Keratinocyte (primary cell): ENCODE measurements around the gene KIAA0930.

ENCODE experiments used
- EZH2 ChIP-seq: IDR thresholded peaks from one replicate; pipeline ENCODE4 v1.6.1; 2012; ENCODE audit warnings: inconsistent platforms, mild to moderate bottlenecking, low read length, moderate library complexity
- TF ChIP-seq, protein P1 (sequence below), 3 experiments: IDR thresholded peaks in 1 of 3; conservative IDR thresholded peaks in 1 of 3; optimal IDR thresholded peaks in 1 of 3; 2 replicates in 2 of 3; 3 replicates in 1 of 3; pipeline versions ENCODE3 to v1.5.1; 2011; ENCODE audit warnings: low read length in 3 of 3, mild to moderate bottlenecking in 3 of 3, moderate library complexity in 2 of 3, control low read depth in 1 of 3, inconsistent platforms in 1 of 3; ENCODE audit not compliant: insufficient read depth in 2 of 3; ENCODE audit errors: extremely low read depth in 1 of 3

DNA sequence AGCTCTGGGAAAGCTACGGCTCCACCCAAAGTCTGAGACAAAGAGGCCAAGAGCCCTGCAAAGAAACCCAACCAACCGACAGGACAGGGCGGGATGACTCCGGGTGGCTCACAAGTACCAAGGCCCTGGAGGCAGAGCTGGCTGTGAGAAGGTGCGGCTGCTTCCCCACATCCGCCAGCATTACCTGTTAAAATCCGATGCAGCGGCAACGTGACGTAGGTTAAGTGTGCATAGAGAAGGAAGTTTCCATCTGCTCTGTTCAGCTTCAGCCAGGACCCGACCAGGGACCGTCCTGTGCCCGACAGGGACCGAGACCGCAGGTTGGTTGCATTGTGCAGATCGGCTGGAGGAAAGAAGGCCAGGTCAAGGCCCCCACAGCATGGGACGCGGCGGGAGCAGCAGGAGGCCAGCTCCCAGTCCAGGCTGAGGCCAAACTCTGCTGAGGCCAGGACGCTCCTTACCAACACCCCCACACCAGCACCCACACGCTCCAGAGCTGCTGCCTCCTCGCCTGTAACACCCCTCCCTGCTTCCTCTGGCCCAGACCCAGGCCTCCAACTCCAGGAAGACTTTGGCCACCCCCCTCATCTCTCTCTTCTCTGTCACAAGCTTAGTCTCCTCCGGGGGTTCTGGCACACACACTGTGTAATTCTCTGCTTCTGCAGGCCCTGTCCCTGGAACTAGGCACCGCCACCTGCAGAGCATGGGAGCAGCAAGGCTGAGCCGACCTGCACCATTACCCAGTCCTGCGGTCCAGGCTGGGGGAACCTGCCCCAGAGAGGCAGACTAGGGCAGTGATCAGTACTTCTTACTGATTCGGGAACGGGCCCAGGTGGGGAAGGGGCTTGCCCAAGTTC lies 42.9 kb downstream of the KIAA0930 start:
- TF ChIP-seq, protein P1, sequence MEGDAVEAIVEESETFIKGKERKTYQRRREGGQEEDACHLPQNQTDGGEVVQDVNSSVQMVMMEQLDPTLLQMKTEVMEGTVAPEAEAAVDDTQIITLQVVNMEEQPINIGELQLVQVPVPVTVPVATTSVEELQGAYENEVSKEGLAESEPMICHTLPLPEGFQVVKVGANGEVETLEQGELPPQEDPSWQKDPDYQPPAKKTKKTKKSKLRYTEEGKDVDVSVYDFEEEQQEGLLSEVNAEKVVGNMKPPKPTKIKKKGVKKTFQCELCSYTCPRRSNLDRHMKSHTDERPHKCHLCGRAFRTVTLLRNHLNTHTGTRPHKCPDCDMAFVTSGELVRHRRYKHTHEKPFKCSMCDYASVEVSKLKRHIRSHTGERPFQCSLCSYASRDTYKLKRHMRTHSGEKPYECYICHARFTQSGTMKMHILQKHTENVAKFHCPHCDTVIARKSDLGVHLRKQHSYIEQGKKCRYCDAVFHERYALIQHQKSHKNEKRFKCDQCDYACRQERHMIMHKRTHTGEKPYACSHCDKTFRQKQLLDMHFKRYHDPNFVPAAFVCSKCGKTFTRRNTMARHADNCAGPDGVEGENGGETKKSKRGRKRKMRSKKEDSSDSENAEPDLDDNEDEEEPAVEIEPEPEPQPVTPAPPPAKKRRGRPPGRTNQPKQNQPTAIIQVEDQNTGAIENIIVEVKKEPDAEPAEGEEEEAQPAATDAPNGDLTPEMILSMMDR (optimal IDR thresholded peaks at IDR 0.05 in 1 of 3, IDR thresholded peaks at IDR 0.05 in 1 of 3, conservative IDR thresholded peaks at IDR 0.05 in 1 of 3; ENCODE audit: extremely low read depth in 1 of 3, insufficient read depth in 2 of 3, low read length in 3 of 3), result no peak
- TF ChIP-seq EZH2, result no peak
